Muscle of leg (tissue), 16 donors: ENCODE results near the gene C6orf52. TPM values are rescaled to one million over a fixed set of nuclear protein-coding genes. Genes with fewer than 3 reads are reported as not detected.
A peak's percentile ranks its signal among the peaks of the same experiment; 100 is the strongest.
"Not testable (repeated sequence)": the region's sequence is repeated elsewhere in the genome, so short reads cannot be mapped to it uniquely, and the experiment has no call there.

Source experiments
- DNase-seq: peaks from one replicate; pipeline ENCODE4 v3.0.0; 2013
- H3K27ac ChIP-seq: one replicate; pipeline ENCODE4 v1.5.1; 2013; ENCODE audit warnings: mild to moderate bottlenecking, low read length, control low read depth
- H3K27me3 ChIP-seq: one replicate; pipeline ENCODE4 v1.6.1; 2013; ENCODE audit warnings: low read length; ENCODE audit not compliant: control insufficient read depth, insufficient read depth
- H3K36me3 ChIP-seq: one replicate; pipeline ENCODE4 v1.6.1; 2013; ENCODE audit warnings: low read length; ENCODE audit not compliant: control insufficient read depth, insufficient read depth
- H3K4me1 ChIP-seq: one replicate; pipeline ENCODE4 v1.6.1; 2013; ENCODE audit warnings: low read length; ENCODE audit not compliant: control insufficient read depth, insufficient read depth
- H3K4me3 ChIP-seq: one replicate; pipeline ENCODE4 v1.5.1; 2013; ENCODE audit warnings: low read length, control low read depth
- H3K9me3 ChIP-seq: replicated peaks from 2 replicates; pipeline ENCODE4 v1.6.1; 2013; ENCODE audit warnings: low read depth, low read length; ENCODE audit not compliant: control insufficient read depth
- whole genome bisulfite sequencing: methylation state at CpG from one replicate; pipeline ENCODE4 v1.1.5; 2013; ENCODE audit warnings: missing lambda C conversion rate; ENCODE audit not compliant: insufficient coverage; 5-methylcytosine and 5-hydroxymethylcytosine counted together
- long read RNA-seq, 11 donors: transcript quantifications; one replicate each; lab custom pipeline, GENCODE V29; 2026
- polyA plus RNA-seq, 8 donors: library from polyadenylated mRNA; unstranded; fragments of 120-200 nt; gene quantifications; one replicate each; pipeline versions ENCODE4 v1.2.1 to v1.2.3, GENCODE V29; 2013; ENCODE audit warnings: inconsistent platforms in 1 of 8, low replicate concordance in 1 of 8; ENCODE audit not compliant: insufficient read length in 8 of 8, insufficient read depth in 1 of 8
- total RNA-seq: library from RNA; stranded (reverse); fragments of 120-200 nt; gene quantifications from one replicate; pipeline ENCODE4 v1.2.4, GENCODE V29; 2013

The C6orf52 gene
- total RNA-seq (2.7 TPM), polyA plus RNA-seq (1 to 10 TPM in 7 of 8 donors, under 1 TPM in 1; 0.64 to 2.5 (median 1.4) TPM)
- long read RNA-seq, donor 1 = 0 reads
- long read RNA-seq, donor 2 = 0 reads
- long read RNA-seq, donor 3 = 0 reads
- long read RNA-seq, donor 4, partial matches to known transcripts = 0 of 1 reads
- long read RNA-seq, donor 4, other reads (novel, unspliced or antisense) = 0 of 1 reads
- long read RNA-seq, donor 5, partial matches to known transcripts = 31 of 63 reads
- long read RNA-seq, donor 5, other reads (novel, unspliced or antisense) = 32 of 63 reads
- long read RNA-seq, donor 6, partial matches to known transcripts = 393 of 420 reads
- long read RNA-seq, donor 6, other reads (novel, unspliced or antisense) = 27 of 420 reads
- long read RNA-seq, donor 7, partial matches to known transcripts = 16 of 39 reads
- long read RNA-seq, donor 7, other reads (novel, unspliced or antisense) = 23 of 39 reads
- long read RNA-seq, donor 8 = 0 reads
- long read RNA-seq, donor 9 = 0 reads
- long read RNA-seq, donor 10, partial matches to known transcripts = 57 of 68 reads
- long read RNA-seq, donor 10, other reads (novel, unspliced or antisense) = 11 of 68 reads
- long read RNA-seq, donor 11, partial matches to known transcripts = 0 of 26 reads
- long read RNA-seq, donor 11, other reads (novel, unspliced or antisense) = 26 of 26 reads

DNA sequence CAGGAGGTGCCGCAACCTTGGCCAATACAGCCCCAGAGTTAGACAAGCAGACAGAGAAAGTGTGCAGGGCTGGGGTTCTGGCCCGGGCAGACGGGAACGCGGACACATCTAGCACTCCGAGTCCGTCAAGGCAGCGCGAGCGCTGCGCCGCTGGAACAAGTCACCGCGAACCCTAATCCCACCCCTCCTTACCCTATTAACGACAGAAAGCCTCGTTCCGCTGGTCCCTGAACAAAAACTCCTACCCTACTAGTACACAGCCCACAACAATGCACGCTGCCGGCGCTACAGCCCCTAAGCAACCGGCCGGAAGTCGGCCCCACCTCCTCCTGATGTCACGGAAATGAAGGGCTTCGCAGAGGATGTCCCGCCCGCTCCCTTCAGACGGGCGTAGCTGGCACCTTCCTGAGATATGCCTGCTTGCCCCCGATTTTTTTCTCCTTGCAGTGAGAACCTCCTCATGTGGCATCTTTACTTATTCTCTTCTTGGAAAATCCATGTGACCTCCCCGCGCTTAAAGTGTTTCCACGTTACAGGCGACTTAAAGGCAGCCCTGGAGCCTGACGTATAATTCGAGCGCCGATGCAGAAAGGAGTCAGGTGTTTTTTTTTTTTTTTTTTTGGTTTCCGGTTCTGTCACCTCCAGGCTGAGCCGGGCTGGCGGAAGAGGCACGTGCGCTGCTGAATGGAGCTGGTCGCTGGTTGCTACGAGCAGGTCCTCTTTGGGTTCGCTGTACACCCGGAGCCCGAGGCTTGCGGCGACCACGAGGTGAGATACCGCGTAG is at the start of gene C6orf52, which contains the start of gene PAK1IP1:
C6orf52 (minus strand) TSS at position 315 of the 784 bp plus-strand sequence. CDS start 7,066 bp downstream, outside the sequence.
PAK1IP1 (plus strand) TSS at position 671 of the 784 bp plus-strand sequence; CDS start at position 685, 14 bp downstream.
- Histone ChIP-seq H3K4me3 (peak within 1 kb of the TSS; percentile 77), H3K9me3 (no peaks in the 10 kb centered on the region), H3K36me3 (peaks cover 10% of the 10 kb centered on the region), H3K27ac (peak within 1 kb of the TSS; percentile 96), H3K27me3 (no peaks in the 10 kb centered on the region), H3K4me1 (peaks cover 13% of the 10 kb centered on the region)
- peak; percentile 99 for DNase-seq
- WGBS = under 1% methylated on average over 47 of the region's 53 CpGs

- Histone ChIP-seq H3K36me3 (peaks cover 5% of the 10 kb centered on the region), H3K9me3 (no peaks in the 10 kb centered on the region), H3K27me3 (no peaks in the 10 kb centered on the region), H3K4me3 (no peak overlapping the region), H3K4me1 (peaks cover 12% of the 10 kb centered on the region), H3K27ac (no peak overlapping the region)
- DNase-seq = no peak
- WGBS = no CpG with 5 or more reads among the region's 6 CpGs
Observed at GRCh38 chr6:10743515-10743914, 49.1 kb upstream of the C6orf52 start.

DNA sequence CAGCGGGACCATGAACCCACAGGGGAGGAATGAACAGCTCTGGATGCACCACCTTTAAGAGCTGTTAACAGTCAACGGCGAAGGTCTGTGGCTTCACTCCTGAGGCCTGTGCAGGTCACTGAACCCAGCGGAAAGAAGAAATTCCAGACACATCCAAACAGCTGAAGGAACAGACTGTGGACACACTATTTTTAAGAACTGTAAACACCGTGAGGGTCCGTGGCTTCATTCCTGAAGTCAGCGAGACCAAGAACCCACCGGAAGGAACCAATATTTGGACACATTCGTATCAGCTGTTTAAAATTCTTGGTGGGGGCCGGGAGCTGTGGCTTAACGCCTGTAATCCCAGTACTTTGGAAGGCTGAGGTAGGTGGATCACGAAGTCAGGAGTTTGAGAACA is 47.8 kb upstream of the C6orf52 start:
- peaks cover 5% of the 10 kb centered on the region for H3K36me3 ChIP-seq
- H3K27me3 ChIP-seq = no peaks in the 10 kb centered on the region
- H3K9me3 ChIP-seq = no peaks in the 10 kb centered on the region
- peaks cover 8% of the 10 kb centered on the region for H3K4me1 ChIP-seq
- DNase-seq = no peak
- 78% methylated on average over 11 of the region's 12 CpGs for WGBS
- peak overlapping the region; percentile 7 for H3K27ac ChIP-seq
- no peak overlapping the region for H3K4me3 ChIP-seq

DNA sequence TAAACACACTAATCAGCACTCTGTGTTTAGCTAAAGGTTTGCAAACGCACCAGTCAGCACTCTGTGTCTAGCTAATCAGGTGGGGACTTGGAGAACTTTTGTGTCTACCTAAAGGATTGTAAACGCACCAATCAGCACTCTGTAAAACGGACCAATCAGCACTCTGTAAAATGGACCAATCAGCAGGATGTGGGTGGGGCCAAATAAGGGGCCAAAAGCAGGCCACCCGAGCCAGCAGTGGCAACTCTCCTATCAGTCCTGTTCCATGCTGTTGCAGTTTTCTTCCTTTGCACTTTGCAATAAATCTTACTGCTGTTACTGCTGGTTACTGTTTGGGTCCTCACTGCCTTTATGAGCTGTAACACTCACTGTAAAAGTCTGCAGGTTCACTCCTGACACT is 47.2 kb upstream of the C6orf52 start:
- WGBS = no CpG with 5 or more reads among the region's 4 CpGs
- not testable (repeated sequence) for H3K9me3 ChIP-seq, H3K4me1 ChIP-seq, DNase-seq, H3K27ac ChIP-seq, H3K4me3 ChIP-seq, H3K36me3 ChIP-seq, H3K27me3 ChIP-seq

DNA sequence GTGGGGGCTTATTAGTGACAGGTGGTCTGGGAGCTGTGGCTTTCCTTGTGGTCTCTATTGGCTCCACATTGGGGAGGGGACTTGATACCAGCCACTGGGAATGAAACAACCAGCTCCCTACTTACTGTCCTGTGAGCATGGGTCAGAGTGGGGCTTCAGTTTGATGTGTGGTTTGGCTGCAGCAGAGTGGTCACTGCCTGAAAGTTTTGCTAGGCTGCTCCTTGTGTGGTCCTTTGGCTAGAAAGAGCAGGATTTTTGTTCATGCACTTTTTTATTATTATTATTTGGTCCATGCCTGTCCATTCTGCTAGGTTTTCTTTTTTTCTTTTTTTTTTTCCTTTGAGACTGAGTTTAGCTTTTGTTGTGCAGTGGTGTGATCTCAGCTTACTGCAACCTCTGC is 45.6 kb upstream of the C6orf52 start:
- DNase-seq = no peak
- no peak overlapping the region for H3K27ac ChIP-seq

GRCh38 chr6:10736731-10737130 is 42.3 kb upstream of the C6orf52 start:
- WGBS = no CpG with 5 or more reads among the region's 2 CpGs
- Histone ChIP-seq H3K4me1 (no peaks in the 10 kb centered on the region), H3K4me3 (no peak overlapping the region), H3K27ac (no peak overlapping the region), H3K36me3 (peaks cover 12% of the 10 kb centered on the region), H3K27me3 (no peaks in the 10 kb centered on the region), H3K9me3 (no peaks in the 10 kb centered on the region)
- no peak for DNase-seq

More for the DNA sequence above, 45.6 kb upstream of the C6orf52 start:
- H3K27me3 ChIP-seq = no peaks in the 10 kb centered on the region
- peaks cover 5% of the 10 kb centered on the region for H3K36me3 ChIP-seq
- no peaks in the 10 kb centered on the region for H3K9me3 ChIP-seq
- no peaks in the 10 kb centered on the region for H3K4me1 ChIP-seq
- no peak overlapping the region for H3K4me3 ChIP-seq

- no peak for DNase-seq
- Histone ChIP-seq H3K4me1 (no peaks in the 10 kb centered on the region), H3K27ac (no peak overlapping the region), H3K27me3 (no peaks in the 10 kb centered on the region), H3K9me3 (no peaks in the 10 kb centered on the region), H3K4me3 (no peak overlapping the region), H3K36me3 (peaks cover 35% of the 10 kb centered on the region)
- WGBS = 86% methylated on average over 2 of the region's 3 CpGs
Observed at GRCh38 chr6:10733863-10734262, 39.4 kb upstream of the C6orf52 start.

- peaks cover 39% of the 10 kb centered on the region for H3K36me3 ChIP-seq
Observed at GRCh38 chr6:10733151-10733715, 38.8 kb upstream of the C6orf52 start.

GRCh38 chr6:10730254-10730653 is 35.8 kb upstream of the C6orf52 start:
- Histone ChIP-seq H3K4me3 (no peak overlapping the region), H3K9me3 (no peaks in the 10 kb centered on the region), H3K27ac (no peak overlapping the region), H3K4me1 (no peaks in the 10 kb centered on the region), H3K36me3 (peaks cover 65% of the 10 kb centered on the region), H3K27me3 (no peaks in the 10 kb centered on the region)
- WGBS = 75% methylated on average over 1 of the region's 3 CpGs
- DNase-seq = peak; percentile 56

More at GRCh38 chr6:10733151-10733715, 38.8 kb upstream of the C6orf52 start:
- Histone ChIP-seq H3K27ac (no peak overlapping the region), H3K9me3 (no peaks in the 10 kb centered on the region), H3K27me3 (no peaks in the 10 kb centered on the region), H3K4me1 (no peaks in the 10 kb centered on the region), H3K4me3 (no peak overlapping the region)
- 53% methylated on average over 12 of the region's 17 CpGs for WGBS
- no peak for DNase-seq
